VCaP (cell line): Measurements from ENCODE around the gene IL1RN.
"Not testable (repeated sequence)": the region's sequence is repeated elsewhere in the genome, so short reads cannot be mapped to it uniquely, and the experiment has no call there.

Experiments used
- H3K27ac ChIP-seq: fragments of 450-650 bp; 2 replicates; pipeline ENCODE4 v1.5.1; 2017
- TF ChIP-seq, protein P1 (sequence below): fragments of 450-650 bp; conservative IDR thresholded peaks from 2 replicates; pipeline ENCODE4 v1.5.1; 2017; ENCODE audit warnings: mild to moderate bottlenecking, moderate library complexity

Gene IL1RN

DNA sequence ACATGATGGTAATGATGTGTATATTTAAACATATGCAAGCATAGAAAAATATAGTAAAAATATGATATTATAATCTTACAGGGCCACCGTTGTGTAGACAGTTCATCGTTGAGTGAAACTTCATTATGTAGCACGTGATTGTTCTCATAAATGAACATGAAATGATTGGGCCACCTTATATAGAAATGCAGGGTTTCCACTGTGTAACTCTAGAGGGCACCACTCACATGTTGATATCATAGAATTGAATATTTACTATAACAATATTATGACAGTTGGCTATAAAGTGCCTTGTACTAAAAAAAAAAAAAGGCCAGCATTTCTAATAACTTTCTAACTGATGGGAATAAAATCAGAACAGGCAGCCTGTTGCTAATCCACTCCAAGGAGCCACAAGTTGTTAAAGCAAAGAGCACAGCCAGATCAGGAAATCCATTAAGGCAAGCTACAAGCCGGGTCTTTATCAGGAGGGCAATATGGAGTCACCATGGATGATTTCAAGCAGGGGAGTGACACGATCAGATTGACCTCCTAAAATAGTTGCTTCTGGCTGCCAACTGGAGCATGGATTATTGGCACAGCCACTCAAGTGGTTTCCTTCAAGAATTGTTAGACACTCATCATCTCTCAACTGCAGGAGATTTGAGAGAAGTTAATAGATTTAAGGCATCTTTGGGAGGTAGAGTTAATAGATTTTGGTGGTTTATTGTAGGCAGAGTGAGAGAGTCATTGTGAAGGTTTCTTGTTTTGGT, 43.0 kb upstream of the IL1RN start:
- no peak overlapping the region for H3K27ac ChIP-seq
- TF ChIP-seq, protein P1, sequence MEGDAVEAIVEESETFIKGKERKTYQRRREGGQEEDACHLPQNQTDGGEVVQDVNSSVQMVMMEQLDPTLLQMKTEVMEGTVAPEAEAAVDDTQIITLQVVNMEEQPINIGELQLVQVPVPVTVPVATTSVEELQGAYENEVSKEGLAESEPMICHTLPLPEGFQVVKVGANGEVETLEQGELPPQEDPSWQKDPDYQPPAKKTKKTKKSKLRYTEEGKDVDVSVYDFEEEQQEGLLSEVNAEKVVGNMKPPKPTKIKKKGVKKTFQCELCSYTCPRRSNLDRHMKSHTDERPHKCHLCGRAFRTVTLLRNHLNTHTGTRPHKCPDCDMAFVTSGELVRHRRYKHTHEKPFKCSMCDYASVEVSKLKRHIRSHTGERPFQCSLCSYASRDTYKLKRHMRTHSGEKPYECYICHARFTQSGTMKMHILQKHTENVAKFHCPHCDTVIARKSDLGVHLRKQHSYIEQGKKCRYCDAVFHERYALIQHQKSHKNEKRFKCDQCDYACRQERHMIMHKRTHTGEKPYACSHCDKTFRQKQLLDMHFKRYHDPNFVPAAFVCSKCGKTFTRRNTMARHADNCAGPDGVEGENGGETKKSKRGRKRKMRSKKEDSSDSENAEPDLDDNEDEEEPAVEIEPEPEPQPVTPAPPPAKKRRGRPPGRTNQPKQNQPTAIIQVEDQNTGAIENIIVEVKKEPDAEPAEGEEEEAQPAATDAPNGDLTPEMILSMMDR = peak; percentile 56

DNA sequence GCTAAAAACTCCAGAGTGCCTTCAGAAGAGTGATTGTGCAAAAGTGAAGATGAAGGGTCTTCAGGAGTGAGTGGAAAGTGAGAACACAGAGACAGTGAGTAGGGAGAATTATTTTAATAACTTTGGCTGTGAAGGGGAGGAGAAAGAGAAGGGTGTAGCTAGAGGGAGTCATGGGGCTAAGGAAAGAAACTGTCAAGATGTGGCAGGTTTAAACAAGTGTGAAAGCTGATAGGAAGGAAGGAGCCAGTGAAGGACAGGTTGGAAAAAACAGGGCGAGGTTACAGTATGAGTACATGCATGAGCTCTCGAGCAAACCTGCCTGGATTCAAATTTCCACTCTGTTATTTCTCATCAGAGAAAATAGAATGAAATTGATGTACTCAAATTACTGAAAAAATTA, 41.9 kb upstream of the IL1RN start:
- no peak overlapping the region for H3K27ac ChIP-seq
- TF ChIP-seq, protein P1 = no peak

DNA sequence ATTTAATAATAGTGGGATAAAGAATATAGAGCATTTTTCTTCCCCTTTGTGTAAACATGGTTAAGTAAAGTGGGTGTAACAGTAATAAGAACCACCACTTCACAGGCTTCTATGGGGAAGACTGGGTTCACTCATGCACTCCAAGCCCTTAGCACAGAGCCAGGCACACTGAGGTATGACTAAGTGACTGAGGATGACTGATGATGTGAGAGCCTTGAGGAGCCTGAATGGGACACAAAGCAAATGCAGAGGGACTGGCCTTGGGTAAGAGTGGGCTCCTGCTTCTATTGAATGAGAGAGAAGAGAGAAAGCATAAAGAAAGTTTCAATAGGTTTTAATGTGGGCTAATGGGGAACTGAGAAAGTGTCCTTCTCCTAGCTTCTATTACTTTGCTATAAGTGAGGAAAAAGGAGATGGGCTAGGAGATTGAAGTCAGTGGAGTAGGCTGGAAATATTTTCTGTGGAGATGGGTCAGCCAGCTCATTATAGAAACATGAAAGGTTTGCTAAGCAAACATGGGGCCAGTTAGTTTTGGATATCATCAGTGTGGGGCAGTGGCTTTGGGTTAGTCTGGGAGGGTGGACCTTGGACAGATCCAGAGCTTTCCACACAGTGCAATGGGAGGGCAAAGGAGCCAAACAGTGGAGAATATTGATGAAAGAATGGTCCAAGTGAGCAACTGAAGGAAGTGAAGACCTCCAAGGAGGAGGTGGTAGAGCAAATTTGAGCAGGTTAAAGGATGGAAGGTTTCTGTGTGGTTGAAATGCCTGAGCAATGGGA, 39.0 kb upstream of the IL1RN start:
- H3K27ac ChIP-seq = no peak overlapping the region
- TF ChIP-seq, protein P1 = no peak

DNA sequence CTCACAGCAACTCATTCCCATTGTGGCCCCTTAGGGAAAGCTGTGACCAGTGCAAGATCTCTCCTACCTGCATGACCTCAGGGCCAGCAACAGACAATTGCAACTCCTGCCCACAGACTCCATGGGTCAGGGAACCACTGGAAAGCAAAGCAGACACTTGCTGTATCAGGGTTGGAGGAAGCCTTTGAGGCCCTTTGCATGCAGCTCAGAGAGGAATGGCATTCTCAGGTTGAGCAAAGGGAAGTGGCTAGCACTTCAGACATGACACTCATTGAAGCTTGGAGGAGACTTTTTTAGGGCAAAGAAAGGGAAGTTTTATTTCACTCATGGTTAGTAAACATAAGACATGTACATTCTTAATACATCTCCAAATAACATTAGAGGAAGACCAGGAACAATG, 37.5 kb upstream of the IL1RN start:
- no peak overlapping the region for H3K27ac ChIP-seq

GRCh38 chr2:113091231-113091896, 36.0 kb upstream of the IL1RN start:
- no peak overlapping the region for H3K27ac ChIP-seq
- TF ChIP-seq, protein P1 = no peak

More for the DNA sequence above, 37.5 kb upstream of the IL1RN start:
- TF ChIP-seq, protein P1 = no peak

- TF ChIP-seq, protein P1 = no peak
- no peak overlapping the region for H3K27ac ChIP-seq
These were observed 34.4 kb upstream of the IL1RN start for GRCh38 chr2:113092864-113093612.

GRCh38 chr2:113093613-113093977, 33.8 kb upstream of the IL1RN start:
- H3K27ac ChIP-seq = no peak overlapping the region
- TF ChIP-seq, protein P1 = no peak

GRCh38 chr2:113096306-113096705, 31.1 kb upstream of the IL1RN start:
- H3K27ac ChIP-seq = not testable (repeated sequence)

DNA sequence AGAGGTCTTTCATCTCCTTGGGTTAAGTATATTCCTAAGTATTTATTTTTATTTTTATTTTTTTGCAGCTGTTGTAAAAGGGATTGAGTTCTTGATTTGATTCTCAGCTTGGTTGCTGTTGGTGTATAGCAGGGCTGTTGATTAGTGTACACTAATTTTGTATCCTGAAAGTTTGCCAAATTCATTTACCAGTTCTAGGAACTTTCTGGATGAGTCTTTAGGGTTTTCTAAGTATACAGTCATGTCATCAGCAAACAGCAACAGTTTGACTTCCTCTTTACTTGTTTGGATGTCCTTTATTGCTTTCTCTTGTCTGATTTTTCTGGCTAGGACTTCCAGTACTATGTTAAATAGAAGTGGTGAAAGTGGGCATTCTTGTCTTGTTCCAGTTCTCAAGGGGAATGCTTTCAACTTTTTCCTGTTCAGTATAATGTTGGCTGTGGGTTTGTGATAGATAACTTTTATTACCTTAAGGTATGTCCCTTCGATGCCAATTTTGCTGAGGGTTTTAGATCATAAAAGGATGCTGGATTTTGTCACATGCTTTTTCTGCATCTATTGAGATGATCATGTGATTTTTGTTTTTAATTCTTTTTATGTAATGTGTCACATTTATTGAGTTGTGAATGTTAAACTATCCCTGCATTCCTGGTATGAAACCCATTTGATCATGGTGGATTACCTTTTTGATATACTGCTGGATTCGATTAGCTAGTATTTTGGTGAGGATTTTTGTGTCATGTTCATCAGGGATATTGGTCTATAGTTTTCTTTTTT, 30.4 kb upstream of the IL1RN start:
- H3K27ac ChIP-seq = not testable (repeated sequence)
